Myocyte (in vitro differentiated cells): ENCODE data around the gene DIS3L2. TPM values are rescaled to one million over a fixed set of nuclear protein-coding genes. Genes with fewer than 3 reads are reported as not detected.
A peak's percentile ranks its signal among the peaks of the same experiment; 100 is the strongest.
"Not testable (repeated sequence)": the region's sequence is repeated elsewhere in the genome, so short reads cannot be mapped to it uniquely, and the experiment has no call there.

Source experiments
- DNase-seq: peaks from one replicate; pipeline ENCODE4 v3.0.0-alpha.2; 2012; ENCODE audit warnings: low read depth
- total RNA-seq: library from RNA; depleted of rRNA; stranded (reverse); fragments of >200 nt; gene quantifications from 2 replicates; pipeline ENCODE4 v1.2.3, GENCODE V29; 2014

The DIS3L2 gene
- total RNA-seq, 1 donor from 2014 or later: 20.5 TPM

DNA sequence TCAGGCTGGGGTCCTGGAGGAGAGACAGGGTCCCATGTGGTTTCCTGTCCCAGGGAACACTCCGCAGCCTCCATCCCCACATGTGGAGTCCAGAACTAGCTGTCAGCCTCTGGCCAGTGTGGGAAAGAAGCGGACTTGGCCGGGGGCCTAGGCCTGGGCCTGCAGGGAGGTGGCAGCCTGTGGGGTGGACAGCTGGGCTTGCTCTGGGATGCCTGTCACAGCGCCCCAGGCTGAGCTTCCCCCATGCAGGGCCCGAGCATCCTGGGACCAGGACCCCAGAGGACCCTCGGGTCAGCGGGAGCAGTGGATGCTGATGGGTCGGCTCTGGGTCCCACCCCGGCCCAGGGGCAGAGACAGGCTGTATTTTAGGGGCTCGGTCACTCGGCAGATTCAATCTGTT is 369.5 kb downstream of the DIS3L2 start:
- peak; percentile 53 for DNase-seq

DNA sequence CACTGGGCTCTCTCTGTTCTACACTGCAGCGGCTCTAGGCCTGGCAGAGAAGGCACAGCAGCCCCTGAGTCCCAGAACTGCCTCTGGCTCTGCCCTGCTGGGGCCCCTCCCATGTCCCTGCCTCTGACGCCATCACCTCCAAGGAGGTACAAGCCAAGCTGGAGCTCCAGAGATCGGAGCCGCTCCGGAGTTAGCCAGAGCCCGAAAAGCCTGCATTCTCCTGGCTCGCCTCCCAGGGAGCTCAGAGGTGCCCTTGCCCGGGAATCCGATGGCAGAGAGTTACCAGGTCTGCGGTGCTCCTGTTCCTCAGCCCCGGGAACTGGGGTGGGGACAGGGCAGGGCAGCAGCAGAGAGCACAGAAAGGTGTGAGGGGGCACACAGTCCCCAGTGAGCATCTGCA is 370.1 kb downstream of the DIS3L2 start:
- not testable (repeated sequence) for DNase-seq

DNA sequence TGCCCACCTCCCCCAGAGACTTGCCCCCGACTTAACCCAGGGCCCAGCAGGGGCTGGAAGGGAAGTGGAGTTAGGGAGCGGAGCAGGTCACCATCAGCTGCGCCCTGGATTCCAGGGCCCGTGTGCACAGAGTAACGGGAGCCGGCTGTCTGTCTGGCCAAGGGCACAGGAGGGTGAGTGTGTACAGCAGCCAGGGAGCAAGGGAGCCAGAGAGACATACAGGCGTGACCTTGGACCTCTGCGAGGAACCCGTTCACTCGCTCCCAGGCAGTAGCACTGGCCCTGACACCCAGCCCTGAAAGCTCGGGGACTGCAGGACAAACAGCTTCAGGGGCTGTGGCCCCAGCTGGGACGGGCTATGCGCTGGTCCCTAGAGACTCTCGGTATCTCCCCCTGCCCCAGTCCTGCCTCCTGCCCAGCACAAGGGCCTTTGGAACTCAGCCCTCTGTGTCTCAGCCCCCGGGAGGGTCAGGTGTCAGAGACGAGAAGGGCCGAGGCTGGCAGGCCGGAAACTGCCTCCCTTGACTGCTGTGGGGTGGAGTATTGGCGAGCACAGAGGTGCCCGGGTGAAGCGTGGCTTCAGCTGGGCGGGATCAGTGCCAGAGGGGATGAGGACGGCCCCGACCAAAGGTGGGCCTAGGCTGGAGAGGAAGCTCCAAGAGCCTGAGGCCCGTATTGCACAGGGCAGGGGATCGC is 370.9 kb downstream of the DIS3L2 start:
- DNase-seq: not testable (repeated sequence)

DNA sequence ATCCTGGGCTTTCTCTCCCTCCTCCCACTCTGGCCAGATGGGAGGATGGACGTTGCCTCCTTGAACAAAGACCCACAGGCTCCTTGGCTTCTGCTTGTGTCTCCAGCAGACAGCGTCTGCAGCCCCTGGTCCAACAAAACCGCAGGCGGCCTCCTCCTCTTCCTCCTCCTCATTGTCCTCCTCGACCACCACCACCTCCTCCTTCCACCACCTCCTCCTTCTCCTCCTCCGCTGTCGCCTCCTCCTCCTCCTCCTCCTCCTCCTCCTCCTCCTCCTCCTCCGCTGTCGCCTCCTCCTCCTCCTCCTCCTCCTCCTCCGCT is 371.4 kb downstream of the DIS3L2 start:
- DNase-seq: no peak

DNA sequence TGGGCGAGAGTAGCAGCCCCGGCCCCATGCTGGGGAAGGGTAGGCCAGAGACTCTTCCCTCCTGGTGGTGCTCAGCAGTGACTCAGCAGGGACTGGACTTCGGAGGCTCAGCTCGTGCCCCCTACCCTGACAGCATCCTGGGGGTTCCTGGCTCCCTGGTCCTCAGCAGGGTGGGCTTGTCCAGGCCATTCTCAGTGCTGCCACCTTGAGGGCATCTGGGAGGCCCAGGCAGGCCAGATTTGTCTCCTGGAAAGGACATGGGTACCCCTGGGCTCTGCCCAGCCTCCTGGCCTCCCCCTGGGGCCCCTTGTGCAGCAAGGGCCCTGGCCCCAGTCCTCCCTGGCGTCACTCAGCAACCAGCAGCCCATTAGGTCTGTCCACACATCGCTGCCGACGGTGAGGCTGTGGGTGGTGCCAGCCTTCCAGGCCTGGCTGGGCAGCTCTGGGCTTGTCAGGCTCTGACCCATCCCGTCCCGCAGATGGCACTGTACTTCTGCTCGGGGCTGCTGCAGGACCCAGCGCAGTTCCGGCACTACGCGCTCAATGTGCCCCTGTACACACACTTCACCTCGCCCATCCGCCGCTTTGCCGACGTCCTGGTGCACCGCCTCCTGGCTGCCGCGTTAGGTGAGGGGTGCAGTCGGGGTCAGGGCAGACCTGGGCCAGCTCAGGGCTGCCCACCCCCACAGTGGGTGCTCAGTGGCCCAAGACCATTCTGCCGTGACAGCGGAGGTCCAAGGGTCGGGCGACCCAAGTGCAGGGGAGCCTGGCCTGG is 372.0 kb downstream of the DIS3L2 start:
- DNase-seq: no peak

DNA sequence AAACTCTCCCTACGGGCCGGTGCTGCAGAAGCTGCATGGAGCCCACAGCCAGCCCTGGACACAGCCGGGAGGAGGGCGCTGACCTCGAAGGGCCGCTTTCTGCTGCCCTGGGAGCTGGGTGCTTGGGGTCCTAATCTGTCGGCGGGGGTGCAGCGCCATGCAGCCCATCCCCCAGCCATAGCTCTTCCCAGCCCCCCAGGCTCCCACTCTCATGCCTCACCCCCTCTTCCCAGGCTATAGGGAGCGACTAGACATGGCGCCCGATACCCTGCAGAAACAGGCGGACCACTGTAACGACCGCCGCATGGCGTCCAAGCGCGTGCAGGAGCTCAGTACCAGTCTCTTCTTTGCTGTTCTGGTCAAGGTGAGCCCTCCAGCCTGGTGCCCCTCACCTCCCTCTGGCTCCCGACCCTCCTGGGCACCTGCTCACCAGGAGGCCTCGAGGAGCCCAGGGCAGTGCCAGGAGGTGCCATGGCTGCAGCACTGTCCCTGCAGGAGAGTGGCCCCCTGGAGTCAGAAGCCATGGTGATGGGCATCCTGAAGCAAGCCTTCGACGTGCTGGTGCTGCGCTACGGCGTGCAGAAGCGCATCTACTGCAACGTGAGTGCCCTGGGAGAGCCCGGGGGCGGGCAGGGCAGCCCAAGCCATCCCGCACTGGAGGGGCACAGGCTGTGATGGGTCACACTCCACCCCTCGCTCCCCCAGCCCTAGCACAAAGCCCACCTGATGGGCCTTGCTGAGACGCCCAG is 372.8 kb downstream of the DIS3L2 start:
- not testable (repeated sequence) for DNase-seq

DNA sequence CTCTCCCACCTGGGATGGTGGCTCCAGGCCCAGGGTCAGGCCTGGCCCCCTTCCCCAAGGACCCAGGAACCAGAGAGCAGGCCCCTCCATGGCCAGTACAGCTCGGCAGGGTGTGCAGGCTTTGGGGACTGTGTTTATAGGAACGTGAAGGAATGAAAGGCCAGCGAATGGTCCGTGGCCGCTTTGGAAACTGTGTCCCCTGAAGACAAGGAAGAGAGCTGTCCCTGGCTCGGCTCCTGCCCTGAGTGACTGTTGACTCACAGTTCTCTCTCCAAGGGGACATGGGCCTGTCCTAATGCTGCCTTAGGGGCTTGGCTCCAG is 373.3 kb downstream of the DIS3L2 start:
- not testable (repeated sequence) for DNase-seq

DNA sequence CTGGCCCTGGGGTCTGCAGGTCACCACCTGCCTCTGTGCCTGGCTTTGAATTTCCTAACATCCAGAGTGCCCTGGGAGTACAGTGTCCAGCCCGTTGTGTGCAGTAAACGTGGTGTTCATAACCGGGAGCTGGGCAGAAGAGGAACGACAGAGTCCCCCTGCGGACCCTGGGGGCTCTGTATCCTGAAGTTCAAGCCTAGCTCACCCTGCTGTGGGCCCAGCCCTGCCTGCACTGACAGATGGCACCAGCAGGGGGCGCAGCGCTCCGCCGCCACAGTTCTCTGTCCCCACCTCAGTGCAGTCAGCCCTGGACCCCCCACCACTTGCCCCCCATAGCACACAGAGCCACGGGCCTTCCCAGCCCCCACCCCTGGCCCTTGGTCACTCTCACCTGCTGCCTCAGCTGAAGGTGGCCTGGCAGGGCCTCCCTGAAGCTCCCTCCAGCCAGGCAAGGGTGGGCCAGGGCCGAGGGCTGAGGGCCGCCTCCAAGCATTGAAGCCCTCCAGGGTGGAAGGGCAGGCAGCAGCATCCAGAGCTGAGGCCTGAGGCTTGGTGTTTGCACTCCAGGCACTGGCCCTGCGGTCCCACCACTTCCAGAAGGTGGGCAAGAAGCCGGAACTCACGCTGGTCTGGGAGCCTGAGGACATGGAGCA is 373.8 kb downstream of the DIS3L2 start:
- not testable (repeated sequence) for DNase-seq

DNA sequence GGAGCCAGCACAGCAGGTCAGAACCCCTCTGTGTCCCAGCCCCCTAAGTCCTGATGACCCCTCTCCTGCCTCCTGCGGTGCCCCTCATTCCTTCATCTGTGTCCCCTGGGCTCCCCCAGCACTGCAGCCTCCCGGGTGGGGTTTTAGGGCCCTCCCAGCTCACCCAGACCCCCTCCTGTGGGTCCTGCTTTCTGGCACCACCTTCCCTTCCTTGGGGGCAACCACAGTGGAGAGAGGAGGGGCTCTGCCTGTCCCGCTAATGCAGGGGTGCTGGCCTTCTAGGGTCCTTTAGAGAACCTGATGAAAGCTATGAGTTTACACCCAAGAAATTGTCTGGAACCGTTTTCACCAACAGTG is 374.3 kb downstream of the DIS3L2 start:
- no peak for DNase-seq

DNA sequence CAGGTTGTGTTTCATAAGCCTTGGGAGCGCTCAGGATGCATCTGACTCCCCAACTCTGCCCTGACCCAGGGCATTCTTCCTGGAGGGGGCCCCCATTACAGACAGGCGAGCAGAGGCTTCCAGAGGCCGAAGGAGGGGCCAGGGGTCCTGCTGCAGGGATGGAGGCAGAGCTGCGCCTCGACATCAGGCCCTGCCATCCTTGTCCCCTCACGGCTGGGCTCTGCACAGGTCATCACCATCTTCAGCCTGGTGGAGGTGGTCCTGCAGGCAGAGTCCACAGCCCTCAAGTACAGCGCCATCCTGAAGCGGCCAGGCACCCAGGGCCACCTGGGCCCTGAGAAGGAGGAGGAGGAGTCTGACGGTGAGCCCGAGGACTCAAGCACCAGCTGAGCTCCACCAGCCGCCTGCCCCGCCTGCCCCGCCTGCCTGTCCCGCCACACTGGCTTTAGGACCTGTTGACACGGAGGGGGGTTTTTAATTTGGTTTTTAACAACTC is 374.8 kb downstream of the DIS3L2 start:
- DNase-seq: no peak

DNA sequence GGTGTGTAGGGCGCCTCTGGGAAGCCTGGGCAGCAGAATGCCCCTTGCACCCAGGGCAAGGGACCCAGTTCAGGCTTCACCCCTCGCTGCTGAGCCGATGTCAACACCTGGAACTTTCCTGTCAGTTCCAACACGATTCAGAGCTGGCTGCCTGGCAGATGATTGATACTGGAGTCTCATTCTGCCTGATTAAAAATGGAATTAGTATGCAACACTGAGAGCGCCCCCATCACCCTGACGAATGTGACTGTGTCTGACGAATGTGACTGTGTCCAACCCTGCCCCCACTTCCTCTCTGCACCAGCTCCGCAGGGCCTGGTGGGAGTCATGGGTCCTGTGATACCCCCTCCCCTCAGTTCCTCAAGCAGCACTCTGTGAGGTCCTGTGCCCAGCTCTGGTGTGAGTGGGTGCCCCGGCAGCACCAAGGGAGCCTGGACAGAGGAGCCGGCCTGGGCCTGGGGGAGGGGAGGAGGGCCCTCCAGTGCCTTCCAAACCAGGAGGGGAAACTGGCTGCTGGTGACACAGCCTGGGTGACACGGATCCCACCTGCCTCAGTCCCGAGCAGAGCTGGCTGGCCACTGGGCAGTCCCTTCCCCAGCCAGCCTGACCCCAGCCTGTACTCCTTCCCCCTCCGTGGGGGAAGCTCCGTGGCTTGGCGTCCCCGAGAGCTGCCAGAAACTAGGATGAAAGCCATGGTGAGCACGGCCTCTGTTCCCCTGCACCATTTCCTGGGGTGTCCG is 375.6 kb downstream of the DIS3L2 start:
- no peak for DNase-seq

DNA sequence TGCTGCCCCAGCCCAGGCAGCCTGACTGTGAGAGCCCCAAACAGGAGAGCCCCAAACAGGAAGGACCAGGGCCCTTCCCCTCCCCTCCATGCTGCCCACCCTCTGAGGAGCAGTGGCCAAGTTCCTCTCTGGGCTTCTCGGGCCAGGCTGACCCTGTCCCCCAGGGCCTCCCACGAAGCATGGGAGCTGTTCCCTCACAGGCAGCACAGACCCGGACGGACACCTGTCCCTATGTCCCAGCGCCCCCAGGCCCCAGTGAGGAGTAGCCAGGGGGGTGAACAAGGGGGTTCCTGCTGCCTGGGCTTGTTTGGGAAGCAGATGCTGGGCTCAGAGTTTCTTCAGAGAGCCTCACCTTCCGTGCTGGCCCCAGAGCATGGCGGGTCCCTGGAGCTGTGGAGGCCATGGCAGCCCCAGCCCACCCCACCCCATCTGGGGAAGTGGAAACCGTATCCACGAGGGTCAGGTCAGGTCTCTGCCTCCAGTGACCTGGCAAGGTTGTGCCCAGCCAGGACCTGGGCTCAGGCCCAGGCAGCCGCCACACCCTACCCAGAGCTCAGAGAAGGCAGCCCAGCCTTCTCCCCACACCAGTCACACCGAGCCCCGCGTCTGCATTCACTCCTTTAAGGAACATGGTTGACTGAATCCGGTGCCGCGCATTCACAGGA is 376.7 kb downstream of the DIS3L2 start:
- DNase-seq: not testable (repeated sequence)

DNA sequence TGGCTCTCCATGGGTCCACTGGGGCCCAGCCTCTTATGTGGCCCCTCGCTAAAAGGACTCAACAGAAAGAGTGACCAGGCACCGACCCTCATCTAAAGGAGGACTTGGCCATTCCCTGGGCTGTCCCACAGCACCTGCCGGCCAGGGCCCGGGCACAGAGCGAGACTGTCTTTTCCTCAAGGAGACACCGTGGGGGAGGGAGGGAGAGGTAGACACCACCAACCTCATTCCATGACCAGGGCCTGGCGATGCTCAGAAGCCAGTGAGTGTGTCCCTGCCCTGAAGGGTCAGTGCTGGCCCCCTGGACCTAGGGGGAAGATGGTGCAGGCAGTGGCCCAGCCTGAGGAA is 377.2 kb downstream of the DIS3L2 start:
- DNase-seq: no peak

DNA sequence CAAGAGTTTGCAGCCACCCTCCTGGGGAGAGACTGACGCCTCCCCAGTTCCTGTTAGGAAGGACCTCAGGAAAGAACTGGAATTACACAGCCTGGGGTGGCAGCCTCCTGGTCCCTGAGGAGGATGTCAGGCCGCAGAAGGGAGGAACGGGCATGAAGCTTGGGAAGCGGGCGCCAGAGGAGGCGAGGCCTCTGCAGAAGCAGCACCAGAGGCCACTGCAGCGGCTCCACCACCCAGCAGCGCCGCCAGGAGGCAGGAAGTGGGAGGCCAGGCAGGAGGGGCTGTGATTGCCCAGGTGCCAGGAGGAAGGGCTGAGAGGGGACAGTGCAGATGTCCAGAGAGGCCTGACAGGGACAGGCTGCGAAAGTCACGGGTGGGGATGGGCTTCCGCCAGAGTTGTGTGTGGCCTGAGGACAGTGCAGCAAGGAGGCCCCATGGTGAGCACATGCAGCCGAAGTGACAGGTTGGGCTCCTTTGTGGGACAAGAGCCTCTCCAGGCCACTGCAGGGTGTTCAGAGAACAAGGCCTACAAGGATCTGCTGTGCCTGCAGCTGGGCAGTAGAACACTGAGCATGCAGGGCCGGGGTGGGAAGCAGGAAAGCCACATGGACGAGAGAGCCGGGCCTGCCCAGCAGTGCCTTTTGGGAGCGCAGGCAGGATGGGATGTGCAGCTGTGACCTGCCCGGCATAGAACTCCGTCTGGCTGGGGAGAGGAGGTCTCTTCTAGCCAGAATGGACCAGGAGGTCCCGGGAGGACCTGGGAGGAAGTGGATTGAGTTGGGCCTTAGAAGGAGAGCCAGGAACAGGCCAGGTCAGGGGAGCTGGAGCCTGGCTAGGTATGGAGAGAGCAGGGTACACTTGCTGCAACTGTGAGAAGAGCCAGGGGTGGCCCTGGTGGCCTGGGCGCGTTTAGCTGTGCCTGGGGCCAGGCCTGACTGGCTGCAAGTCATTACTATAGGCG is 377.9 kb downstream of the DIS3L2 start:
- no peak for DNase-seq

DNA sequence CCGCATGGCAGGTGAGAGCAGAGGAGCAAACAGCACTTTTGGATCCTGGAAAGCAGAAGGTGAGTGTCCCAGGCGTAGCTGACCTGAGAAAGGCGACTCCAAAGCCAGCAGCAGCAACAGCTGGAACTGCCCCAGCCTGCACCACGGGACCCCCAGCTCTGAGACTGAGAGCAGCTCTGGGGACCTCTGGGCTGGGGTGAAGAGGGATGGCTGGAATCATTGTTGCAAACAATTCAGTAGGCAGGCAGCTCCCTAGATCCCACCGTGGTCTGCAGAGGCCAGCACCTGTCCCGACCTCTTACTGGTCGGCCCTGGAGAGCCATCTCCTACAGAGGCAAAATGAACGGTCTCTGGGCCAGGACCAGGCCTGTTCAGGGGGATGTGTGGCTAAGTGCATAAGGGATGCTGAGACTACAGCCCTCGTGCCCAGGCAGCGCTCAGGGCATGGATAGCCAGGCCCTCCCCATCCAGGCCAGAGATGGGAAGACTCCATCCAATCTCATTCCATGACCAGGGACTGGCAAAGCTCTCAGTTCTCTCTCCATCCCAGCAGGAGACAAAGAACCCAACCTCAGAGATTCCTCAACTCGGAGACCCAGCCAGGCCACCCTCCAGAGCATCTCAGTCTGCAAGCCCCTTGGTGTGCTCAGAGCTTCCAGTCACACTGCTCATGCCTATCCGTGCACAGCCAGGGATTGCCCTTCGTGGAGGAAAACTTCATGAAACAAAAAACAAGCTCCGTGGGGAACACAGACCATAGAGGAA is 378.8 kb downstream of the DIS3L2 start:
- no peak for DNase-seq

DNA sequence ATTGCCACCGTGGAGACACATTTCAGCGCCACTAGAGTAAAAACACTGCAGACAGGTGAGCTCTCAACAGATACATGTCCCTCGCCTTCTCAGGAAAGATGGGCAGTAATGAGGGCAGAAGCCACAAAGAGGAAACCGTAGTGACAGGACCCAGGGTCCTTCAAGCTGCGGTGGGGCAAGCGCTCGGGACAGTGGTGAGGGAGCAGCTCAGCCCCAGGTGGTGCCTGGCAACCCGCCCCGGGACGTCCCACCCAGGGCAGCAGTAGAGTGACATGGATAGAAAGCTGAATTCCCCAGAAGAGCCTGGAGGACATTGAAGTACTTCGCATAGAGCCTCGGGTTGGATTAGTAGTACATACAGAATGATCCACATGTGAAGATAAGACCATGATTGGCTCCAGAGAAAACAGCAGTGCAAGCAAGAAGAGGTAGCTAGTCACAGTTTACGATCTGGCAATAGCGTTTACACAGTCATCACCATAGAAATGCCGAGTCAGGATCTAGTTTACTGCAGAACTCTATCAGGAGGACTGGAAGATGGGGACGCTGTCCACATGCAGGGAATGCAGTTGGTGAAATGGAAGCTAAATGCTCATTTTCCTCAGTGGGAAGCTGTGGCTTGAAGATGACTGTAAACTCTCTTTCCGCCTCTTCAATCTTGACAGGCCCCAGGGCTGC is 379.7 kb downstream of the DIS3L2 start:
- DNase-seq: no peak

DNA sequence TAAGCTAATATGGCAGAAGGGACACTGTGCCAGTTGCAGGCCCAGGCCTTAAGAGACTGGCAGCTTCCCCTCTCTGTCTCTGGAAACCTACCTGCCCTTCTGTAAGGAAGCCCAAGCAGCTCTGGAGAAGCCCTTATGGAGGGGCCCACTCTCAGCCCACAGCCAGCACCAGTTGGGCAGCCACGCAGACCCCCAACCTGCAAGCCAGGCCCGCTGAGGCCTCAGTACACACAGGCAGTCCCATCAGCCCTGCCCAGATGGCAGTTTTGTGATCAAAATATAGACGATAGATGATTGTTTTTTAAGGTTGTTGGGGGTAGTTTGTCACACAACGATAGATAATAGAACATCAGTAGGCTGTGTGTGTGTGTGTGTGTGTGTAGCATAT is 380.2 kb downstream of the DIS3L2 start:
- no peak for DNase-seq
